ENCODE measurements around the gene ECE2.
"Not testable (repeated sequence)": the region's sequence is repeated elsewhere in the genome, so short reads cannot be mapped to it uniquely, and the experiment has no call there.

ECE2 gene

DNA sequence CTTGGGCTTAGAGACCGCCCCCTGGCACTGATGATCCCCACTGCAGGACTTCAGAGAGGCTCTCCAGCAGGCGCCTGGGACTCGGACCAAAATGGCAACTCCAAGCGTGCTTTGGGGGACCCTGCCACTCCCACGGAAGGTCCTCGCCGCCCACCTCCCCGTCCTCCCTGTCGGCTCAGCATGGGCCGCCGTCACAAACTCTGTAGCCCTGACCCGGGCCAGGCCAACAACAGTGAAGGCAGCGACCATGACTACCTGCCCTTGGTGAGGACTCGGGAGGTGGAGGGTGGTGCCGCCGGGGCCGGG, 34.7 kb upstream of the ECE2 start:
- DNase-seq = no peak

DNA sequence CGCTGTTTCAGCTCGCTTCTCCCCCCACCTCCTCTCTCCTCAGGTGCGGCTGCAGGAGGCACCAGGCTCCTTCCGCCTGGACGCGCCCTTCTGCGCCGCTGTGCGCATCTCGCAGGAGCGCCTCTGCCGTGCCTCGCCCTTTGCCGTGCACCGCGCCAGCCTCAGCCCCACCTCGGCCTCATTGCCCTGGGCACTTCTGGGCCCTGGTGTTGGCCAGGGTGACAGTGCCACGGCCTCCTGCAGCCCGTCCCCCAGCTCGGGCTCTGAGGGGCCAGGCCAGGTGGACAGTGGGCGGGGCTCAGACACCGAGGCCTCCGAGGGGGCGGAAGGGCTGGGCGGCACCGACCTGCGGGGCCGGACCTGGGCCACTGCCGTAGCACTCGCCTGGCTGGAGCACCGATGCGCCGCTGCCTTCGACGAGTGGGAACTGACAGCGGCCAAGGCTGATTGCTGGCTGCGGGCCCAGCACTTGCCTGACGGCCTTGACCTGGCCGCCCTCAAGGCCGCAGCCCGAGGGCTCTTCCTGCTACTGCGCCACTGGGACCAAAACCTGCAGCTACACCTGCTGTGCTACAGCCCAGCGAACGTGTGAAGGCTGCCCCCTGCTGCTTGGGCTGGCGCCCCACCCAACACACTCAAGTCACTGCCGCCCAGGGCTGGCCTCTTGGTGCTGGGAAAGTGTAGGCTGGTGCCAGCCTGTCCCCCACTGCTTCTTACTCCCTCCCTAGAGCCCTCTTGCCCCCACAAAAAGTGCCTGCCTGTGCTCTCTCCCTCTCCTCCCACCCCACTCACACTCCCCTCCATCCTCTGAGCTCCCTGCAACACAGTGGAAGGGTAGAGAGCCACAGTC, 34.1 kb upstream of the ECE2 start:
- no peak for DNase-seq

DNA sequence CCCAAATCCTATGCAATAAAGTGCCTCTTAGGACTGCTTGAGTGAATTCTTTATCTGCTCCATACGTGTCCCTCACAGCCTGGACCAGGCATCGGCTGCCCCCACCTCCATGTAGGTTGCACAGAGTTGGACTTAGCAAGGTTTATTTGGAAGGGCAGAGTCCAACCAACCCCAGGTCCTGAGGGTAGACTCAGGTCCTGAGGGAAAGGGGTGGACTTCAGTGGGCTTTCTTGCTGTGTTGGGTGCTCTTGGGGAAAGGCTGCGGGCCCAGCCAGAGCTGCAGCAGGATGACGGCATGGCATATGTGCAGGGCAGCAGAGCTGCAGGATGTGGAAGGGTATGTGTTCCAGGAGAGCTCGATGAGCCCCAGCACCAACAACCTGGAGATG, 33.5 kb upstream of the ECE2 start:
- DNase-seq = no peak

DNA sequence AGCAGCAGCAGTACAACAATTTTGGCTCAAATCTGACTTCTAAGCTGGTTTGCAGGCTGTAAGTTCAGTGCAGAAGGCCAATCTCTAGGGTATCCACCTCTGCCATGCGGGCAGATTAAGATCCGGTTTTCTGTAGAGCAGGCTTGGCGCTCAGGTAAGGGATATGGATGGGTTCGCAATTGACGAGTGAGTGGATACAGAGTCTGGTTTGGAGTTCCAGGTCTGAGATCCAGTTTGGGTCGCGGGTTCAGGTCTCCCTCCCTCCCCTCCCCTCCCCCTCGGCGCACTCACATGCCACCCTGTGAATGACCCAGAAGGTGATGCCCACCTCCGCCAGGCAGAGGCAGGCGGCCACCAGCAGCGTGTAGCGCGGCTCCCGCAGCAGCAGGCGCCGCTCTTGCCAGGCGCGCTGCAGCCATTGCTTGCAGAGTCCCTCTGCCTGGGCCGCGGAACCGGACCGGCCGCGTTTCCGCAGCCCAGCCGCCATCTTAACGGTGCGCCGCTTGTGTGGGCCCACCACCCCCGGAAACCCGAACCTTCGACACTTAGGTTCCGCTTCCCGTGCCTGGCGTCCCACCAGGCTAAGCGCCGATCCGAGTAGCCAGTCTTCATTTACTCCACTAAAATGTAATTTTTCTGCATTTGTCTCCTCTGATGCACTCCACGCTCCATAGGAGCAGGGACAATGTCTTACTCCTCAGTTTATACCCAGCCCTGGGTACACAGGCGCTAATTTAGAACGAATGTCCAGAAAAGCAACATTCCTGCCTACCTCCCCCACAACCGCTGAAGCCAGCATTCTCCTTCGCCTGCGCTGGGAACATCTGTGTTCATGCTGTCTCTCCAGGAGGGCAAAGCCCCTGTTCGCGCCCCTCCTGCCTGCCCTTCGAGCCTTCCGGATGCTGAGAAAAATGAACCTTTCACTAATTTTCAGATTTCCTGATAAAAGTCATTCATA, 27.1 kb upstream of the ECE2 start, which contains the start of gene ALG3:
Gene ALG3 (minus strand): TSS at position 509 of the 958 bp plus-strand sequence. CDS start 22 bp downstream, at position 487.
- DNase-seq = no peak

DNA sequence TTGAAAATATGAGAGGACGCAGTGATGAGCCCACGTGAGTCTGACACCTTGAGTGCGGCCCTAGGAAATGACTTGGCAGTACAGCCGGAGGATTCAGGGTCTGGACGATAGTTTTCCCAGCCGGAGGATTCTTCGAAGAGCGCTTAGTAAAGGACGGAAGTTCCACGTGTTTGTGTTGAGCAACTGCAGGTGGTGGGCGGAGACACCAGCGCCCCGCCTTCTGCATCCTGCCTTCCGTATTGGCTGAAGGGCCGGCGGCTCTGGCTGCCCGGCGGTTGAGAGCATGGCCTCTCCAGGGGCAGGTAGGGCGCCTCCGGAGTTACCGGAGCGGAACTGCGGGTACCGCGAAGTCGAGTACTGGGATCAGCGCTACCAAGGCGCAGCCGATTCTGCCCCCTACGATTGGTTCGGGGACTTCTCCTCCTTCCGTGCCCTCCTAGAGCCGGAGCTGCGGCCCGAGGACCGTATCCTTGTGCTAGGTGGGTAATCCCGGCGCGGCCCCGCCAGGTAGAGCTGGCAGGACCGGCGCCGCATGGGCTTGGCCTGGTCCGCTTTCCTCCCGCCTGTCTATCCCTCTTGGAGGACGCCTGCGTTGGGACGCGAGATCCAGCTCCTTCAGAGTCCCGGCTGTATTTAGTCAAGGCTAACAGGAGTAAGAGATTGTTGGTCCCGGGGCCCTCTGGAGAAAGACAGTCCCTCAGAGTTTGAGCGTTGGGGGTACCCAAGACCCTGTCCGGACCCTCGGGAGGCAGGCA, 26.2 kb upstream of the ECE2 start, which contains the start of gene EEF1AKMT4:
Gene EEF1AKMT4 (plus strand): TSS at position 261 of the 755 bp plus-strand sequence. CDS start 23 bp downstream, at position 284.
- DNase-seq = peak; percentile 91

GRCh38 chr3:184250167-184250828, 25.5 kb upstream of the ECE2 start:
- peak; percentile 81 for DNase-seq

- DNase-seq = no peak
These were observed 20.4 kb upstream of the ECE2 start for GRCh38 chr3:184255291-184256039.

GRCh38 chr3:184257083-184257915, 18.5 kb upstream of the ECE2 start:
- no peak for DNase-seq

- no peak for DNase-seq
These were observed 16.9 kb upstream of the ECE2 start for GRCh38 chr3:184258926-184259325.

- DNase-seq = no peak
These were observed 16.4 kb upstream of the ECE2 start for GRCh38 chr3:184259396-184259877.

- DNase-seq = no peak
These were observed 15.7 kb upstream of the ECE2 start for GRCh38 chr3:184259878-184260723.

DNA sequence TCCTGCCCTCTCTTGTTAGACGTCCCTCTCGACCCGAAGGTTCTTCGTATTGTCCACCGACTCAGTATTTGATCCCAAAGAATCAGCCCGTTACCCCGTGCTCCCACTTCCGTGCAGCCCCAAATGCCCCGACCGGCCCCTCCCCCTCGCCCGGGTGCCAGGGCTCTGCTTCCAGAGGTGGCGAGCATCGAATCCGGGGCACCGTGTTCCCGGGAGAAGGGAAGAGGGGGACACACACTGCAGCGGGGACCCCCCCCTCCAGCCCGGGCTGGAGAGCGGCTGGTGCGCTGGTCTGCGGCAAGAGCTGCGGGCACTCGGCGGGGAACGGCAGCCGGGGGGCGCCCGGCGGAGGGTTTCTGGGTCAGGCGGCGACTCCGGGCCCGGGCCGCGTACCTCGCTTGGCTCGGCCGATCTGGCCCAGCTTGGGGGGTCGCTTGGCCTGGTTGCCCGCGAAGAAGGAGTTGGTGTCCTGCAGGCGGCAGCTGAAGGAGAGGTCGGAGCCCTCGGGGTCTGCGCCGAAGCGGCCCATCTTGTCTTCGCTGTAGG, 15.0 kb upstream of the ECE2 start:
- no peak for DNase-seq

DNA sequence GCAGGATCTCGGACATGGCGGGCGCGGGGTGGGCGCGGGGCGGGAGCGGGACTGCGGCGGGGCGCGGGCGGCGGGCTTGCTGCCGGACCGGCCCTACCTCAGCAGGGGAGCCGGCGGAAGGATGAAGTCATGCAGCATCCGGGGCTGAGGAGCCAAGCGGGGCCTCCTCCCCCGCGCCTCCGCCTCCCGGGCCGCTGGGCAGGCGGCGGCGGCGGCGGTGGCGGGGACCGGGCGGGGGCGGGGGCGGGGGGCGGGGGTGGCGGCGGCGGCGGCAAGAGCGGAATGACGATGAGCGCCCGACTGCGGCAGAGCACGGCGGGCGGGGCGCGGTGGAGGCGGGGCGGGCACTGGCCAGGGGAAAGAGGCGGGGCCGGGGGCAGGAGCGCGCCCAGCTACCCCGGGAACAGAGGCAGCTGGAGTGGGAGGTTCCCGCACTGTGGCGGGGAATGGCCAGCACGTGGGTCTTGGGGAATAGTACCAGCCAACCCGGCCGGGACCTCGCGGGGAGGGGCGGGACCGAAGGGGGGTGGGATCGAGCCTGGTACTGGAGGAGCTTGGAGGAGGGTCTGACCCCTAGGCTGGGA, 14.5 kb upstream of the ECE2 start, which contains the start of gene CAMK2N2:
Gene CAMK2N2 (minus strand): TSS at position 284 of the 584 bp plus-strand sequence. CDS start 268 bp downstream, at position 16.
- peak; percentile 76 for DNase-seq

DNA sequence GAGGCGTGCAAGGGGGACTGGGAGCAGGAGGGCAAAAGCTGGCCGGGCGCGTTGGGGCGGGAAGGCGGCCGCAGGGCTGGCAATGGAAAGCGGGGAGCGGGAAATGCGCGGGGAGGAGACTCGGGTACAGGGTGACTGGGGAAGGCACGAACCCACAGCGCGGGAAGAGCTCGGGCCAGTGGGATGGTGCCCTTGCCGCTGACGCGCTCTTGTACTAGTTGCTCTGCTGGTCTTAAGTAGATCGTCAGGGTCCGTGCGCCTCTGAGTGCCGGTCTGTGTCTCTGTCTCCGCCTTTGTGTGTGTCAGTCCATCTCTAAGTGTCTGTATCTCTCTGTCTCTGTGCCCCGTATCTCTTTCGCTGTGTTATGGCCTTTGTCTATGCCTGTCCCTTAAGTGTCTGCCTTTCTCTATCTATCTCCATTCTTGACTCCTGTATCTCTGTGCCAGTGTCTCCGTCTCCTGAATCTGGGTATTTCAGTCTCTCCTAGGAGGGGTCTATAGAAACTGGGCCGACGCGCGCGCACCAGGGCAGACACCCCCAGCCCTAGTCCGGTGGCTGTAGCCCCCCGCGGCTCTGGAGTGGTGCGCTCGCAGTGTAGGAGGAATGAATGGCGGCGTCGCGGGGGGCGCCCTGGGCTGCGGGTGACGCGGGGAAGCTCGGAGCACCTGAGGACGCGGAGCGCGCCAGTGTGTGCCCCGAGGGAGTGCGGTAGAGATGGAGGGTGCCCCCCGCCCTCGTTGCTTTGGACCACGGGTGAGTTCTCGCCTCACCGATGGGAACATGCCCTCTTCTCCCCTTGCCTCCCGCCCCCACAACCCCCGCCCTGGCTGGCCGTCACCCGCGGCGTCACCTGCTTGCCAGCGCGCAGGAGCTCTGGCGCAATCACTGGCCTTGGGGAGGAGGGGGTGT, 13.7 kb upstream of the ECE2 start:
- peak; percentile 62 for DNase-seq

DNA sequence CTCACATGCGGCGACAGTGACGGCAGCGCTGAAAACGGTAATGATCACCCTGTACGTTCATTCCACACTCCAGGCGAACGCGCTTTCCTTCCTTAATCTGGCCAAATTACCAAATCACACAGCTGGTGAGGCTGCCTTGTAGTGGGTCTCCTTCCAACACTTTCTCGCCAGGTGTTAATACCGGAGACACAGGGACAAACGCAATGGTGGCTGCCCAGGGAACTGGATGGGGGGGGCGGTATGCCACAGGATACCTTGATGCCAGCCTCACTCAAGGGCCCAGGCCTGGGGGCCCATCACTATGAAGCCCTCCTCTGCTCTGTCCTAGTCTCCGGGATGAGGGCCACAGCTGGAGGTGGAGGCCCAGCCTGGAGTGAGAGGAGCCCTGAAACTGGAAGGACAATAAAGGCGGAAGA, 13.1 kb upstream of the ECE2 start:
- DNase-seq = no peak

GRCh38 chr3:184267249-184267648, 8.6 kb upstream of the ECE2 start:
- not testable (repeated sequence) for DNase-seq

DNA sequence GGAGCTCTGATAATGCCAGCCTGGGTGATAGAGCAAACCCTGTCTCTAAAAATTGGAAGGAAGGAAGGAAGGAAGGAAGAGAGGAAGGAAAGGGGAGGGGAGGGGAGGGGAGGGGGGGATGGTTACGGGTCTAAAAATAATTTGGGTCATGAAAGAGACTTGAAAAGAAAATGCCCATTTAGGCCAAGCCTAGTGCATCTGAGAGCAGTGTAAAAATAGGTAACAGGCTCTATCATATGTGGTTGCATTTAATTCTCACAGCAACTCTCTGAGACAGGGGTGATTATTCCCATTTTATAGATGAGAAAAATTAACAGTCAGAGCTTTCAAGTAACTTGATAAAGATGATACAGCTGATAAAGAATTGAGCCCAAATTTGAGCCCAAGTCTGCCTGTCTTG, 3.6 kb upstream of the ECE2 start:
- DNase-seq = no peak

DNA sequence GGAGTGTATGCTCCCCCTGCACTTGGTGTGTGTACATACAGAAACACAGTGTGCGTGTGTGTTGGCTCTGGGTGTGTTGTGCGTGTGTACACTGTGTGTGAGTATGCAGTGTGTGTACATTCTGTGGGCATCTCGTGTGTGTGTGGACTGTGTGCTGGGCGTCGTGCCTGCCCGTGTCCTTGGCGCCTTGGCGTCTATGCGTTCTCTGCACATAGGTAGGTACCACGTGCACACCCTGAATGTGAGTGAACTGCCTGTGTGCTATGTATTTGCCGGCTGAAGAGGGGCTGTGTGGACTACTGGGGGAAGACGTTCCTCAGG, 481 bp upstream of the ECE2 start:
- DNase-seq = no peak

All from NCI-H1436 treated with DMSO at 0.1 percent for 48 hours (cell line).